ENCODE measurements around the gene EVA1A. TPM values are rescaled to one million over a fixed set of nuclear protein-coding genes. Genes with fewer than 3 reads are reported as not detected.

EVA1A gene
- total RNA-seq, 4 donors from 2014 or later: 0.16 to 2.4 (median 0.82) TPM

- Histone ChIP-seq H3K27me3 (no peaks in the 10 kb centered on the region), H3K4me1 (no peaks in the 10 kb centered on the region), H3K4me3 (no peak overlapping the region), H3K36me3 (no peaks in the 10 kb centered on the region), H3K9me3 (no peaks in the 10 kb centered on the region), H3K27ac (no peak overlapping the region)
- in situ Hi-C loops (cut with MboI; ENCODE audit: low sequenced_read_pairs in 4 of 4): no loop called here
- no peak for DNase-seq
- intact Hi-C loops (cut with DNase I; ENCODE audit: low total_unique reads): no loop called here
- TF ChIP-seq POLR2A (IDR thresholded peaks at IDR 0.05) (no peak), CTCF (IDR thresholded peaks at IDR 0.05 in 4 of 5, conservative IDR thresholded peaks at IDR 0.05 in 1 of 5) (no peak)
- ATAC-seq: no peak
Measured at GRCh38 chr2:75447176-75447575, 113.6 kb downstream of the EVA1A start.

Other genes starting within 250 kb of the EVA1A start
- 10 to 100 TPM; 25.4 to 95.3 (median 69.8) TPM for gene MRPL19, start 85.8 kb upstream of the EVA1A start, total RNA-seq
- gene GCFC2, start 150.0 kb upstream of the EVA1A start, total RNA-seq: 10 to 100 TPM; 39.2 to 48.1 (median 43.7) TPM